ENCODE measurements around the gene SRGAP1. TPM values are rescaled to one million over a fixed set of nuclear protein-coding genes. Genes with fewer than 3 reads are reported as not detected.
A peak's percentile ranks its signal among the peaks of the same experiment; 100 is the strongest.

The SRGAP1 gene
- total RNA-seq, 1 donor from 2014 or later: 49.3 TPM

- no peak for TF ChIP-seq CTCF (IDR thresholded peaks at IDR 0.05; ENCODE audit: unreplicated experiment)
- no peak overlapping the region for H3K27ac Mint-ChIP-seq (ENCODE audit: unreplicated experiment)
- H3K27me3 Mint-ChIP-seq (ENCODE audit: unreplicated experiment): no peaks in the 10 kb centered on the region
- no peaks in the 10 kb centered on the region for H3K36me3 Mint-ChIP-seq (ENCODE audit: low read depth, unreplicated experiment)
- H3K4me3 Mint-ChIP-seq (ENCODE audit: unreplicated experiment): peak overlapping the region; percentile 70
- no peaks in the 10 kb centered on the region for H3K4me1 Mint-ChIP-seq (ENCODE audit: unreplicated experiment)
- H3K9me3 Mint-ChIP-seq (ENCODE audit: unreplicated experiment): no peaks in the 10 kb centered on the region
- no peak for DNase-seq (ENCODE audit: low spot score)
These were observed 22.7 kb upstream of the SRGAP1 start for GRCh38 chr12:63821781-63822251.

GRCh38 chr12:63822352-63822751 lies 22.1 kb upstream of the SRGAP1 start:
- no peak for DNase-seq (ENCODE audit: low spot score)
- TF ChIP-seq CTCF (IDR thresholded peaks at IDR 0.05; ENCODE audit: unreplicated experiment): no peak
- H3K27me3 Mint-ChIP-seq (ENCODE audit: unreplicated experiment): no peaks in the 10 kb centered on the region
- H3K27ac Mint-ChIP-seq (ENCODE audit: unreplicated experiment): no peak overlapping the region
- no peaks in the 10 kb centered on the region for H3K9me3 Mint-ChIP-seq (ENCODE audit: unreplicated experiment)
- H3K4me1 Mint-ChIP-seq (ENCODE audit: unreplicated experiment): no peaks in the 10 kb centered on the region
- no peak overlapping the region for H3K4me3 Mint-ChIP-seq (ENCODE audit: unreplicated experiment)
- no peaks in the 10 kb centered on the region for H3K36me3 Mint-ChIP-seq (ENCODE audit: low read depth, unreplicated experiment)

- H3K27ac Mint-ChIP-seq (ENCODE audit: unreplicated experiment): no peak overlapping the region
- H3K9me3 Mint-ChIP-seq (ENCODE audit: unreplicated experiment): no peaks in the 10 kb centered on the region
- no peaks in the 10 kb centered on the region for H3K36me3 Mint-ChIP-seq (ENCODE audit: low read depth, unreplicated experiment)
- TF ChIP-seq CTCF (IDR thresholded peaks at IDR 0.05; ENCODE audit: unreplicated experiment): no peak
- H3K4me1 Mint-ChIP-seq (ENCODE audit: unreplicated experiment): no peaks in the 10 kb centered on the region
- DNase-seq (ENCODE audit: low spot score): no peak
- H3K4me3 Mint-ChIP-seq (ENCODE audit: unreplicated experiment): no peak overlapping the region
- no peaks in the 10 kb centered on the region for H3K27me3 Mint-ChIP-seq (ENCODE audit: unreplicated experiment)
These were observed 21.5 kb upstream of the SRGAP1 start for GRCh38 chr12:63823040-63823439.

- H3K36me3 Mint-ChIP-seq (ENCODE audit: low read depth, unreplicated experiment): peaks cover 7% of the 10 kb centered on the region
- H3K4me1 Mint-ChIP-seq (ENCODE audit: unreplicated experiment): no peaks in the 10 kb centered on the region
- H3K9me3 Mint-ChIP-seq (ENCODE audit: unreplicated experiment): no peaks in the 10 kb centered on the region
- DNase-seq (ENCODE audit: low spot score): no peak
- H3K4me3 Mint-ChIP-seq (ENCODE audit: unreplicated experiment): no peak overlapping the region
- H3K27me3 Mint-ChIP-seq (ENCODE audit: unreplicated experiment): no peaks in the 10 kb centered on the region
- H3K27ac Mint-ChIP-seq (ENCODE audit: unreplicated experiment): no peak overlapping the region
- TF ChIP-seq CTCF (IDR thresholded peaks at IDR 0.05; ENCODE audit: unreplicated experiment): peak; percentile 83
These were observed 18.4 kb upstream of the SRGAP1 start for GRCh38 chr12:63826006-63826585.

- Mint-ChIP-seq H3K9me3 (ENCODE audit: unreplicated experiment) (no peaks in the 10 kb centered on the region), H3K4me3 (ENCODE audit: unreplicated experiment) (no peak overlapping the region), H3K27me3 (ENCODE audit: unreplicated experiment) (peaks cover 2% of the 10 kb centered on the region), H3K36me3 (ENCODE audit: low read depth, unreplicated experiment) (peaks cover 7% of the 10 kb centered on the region), H3K27ac (ENCODE audit: unreplicated experiment) (no peak overlapping the region), H3K4me1 (ENCODE audit: unreplicated experiment) (no peaks in the 10 kb centered on the region)
- TF ChIP-seq CTCF (IDR thresholded peaks at IDR 0.05; ENCODE audit: unreplicated experiment): no peak
- no peak for DNase-seq (ENCODE audit: low spot score)
These were observed 15.6 kb upstream of the SRGAP1 start for GRCh38 chr12:63828867-63829266.

Measured in endothelial cell (in vitro differentiated cells).